Upper lobe of right lung (tissue), 1 donor: ENCODE results near the gene CPB2. TPM values are rescaled to one million over a fixed set of nuclear protein-coding genes. Genes with fewer than 3 reads are reported as not detected.

Source experiments
- ATAC-seq: fragments of 200-7000 bp; cut with Tn5 transposase; one replicate; pipeline ENCODE4 v1.9.1; 2020; ENCODE audit warnings: mild to moderate bottlenecking, moderate library complexity
- DNase-seq: peaks from one replicate; pipeline ENCODE4 v3.0.0-alpha.2; 2020
- H3K27ac ChIP-seq: fragments of 200-600 bp; one replicate; pipeline ENCODE4 v1.8.0; 2022
- H3K27me3 ChIP-seq: fragments of 200-600 bp; one replicate; pipeline ENCODE4 v1.8.0; 2022; ENCODE audit warnings: mild to moderate bottlenecking
- H3K36me3 ChIP-seq: fragments of 200-600 bp; one replicate; pipeline ENCODE4 v1.8.0; 2022
- H3K4me1 ChIP-seq: fragments of 200-600 bp; one replicate; pipeline ENCODE4 v1.8.0; 2022
- H3K4me3 ChIP-seq: fragments of 200-600 bp; one replicate; pipeline ENCODE4 v1.8.0; 2022; ENCODE audit warnings: mild to moderate bottlenecking
- H3K9me3 ChIP-seq: fragments of 200-600 bp; one replicate; pipeline ENCODE4 v1.8.0; 2022
- intact Hi-C: fragments of 100-400 bp; cut with DNase I; formaldehyde crosslinking; loops from one replicate; pipeline ENCODE4 v1.11.0; 2022
- total RNA-seq: library from RNA; stranded (reverse); fragmentation: NEBNext Ultra II Directional; extraction: Animal tissue kit (Norgen Biotek cat#: 25700); gene quantifications from one replicate; pipeline ENCODE4 v1.2.1, GENCODE V29; 2021
- TF ChIP-seq, protein P1 (sequence below): fragments of 200-600 bp; IDR thresholded peaks from one replicate; pipeline ENCODE4 v1.8.0; 2022; ENCODE audit warnings: antibody characterized with exemption
- donor health status: DM: no; HTN: yes; CAD: no; lungs with severe emphysema.

The CPB2 gene
- total RNA-seq, 1 donor from 2014 or later, result 74.4 TPM

DNA sequence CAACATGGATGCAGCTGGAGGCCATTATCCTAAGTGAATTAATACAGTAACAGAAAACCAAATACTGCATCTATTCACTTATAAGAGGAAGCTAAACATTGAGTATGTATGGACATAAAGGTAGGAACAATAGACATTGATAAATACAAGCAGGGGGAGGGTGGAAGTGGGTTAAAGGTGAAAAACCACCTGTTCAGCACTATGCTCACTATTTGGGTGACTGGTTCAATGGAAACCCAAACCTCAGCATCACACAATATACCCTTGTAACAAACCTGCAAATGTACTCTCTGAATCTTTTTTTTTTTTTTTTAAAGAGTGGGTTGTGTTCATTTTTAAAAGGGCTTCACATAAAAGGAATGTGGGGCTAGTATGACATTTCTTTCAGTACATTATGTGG, 26.9 kb upstream of the CPB2 start:
- intact Hi-C loops, result no loop called here
- ATAC-seq, result no peak
- TF ChIP-seq, protein P1, sequence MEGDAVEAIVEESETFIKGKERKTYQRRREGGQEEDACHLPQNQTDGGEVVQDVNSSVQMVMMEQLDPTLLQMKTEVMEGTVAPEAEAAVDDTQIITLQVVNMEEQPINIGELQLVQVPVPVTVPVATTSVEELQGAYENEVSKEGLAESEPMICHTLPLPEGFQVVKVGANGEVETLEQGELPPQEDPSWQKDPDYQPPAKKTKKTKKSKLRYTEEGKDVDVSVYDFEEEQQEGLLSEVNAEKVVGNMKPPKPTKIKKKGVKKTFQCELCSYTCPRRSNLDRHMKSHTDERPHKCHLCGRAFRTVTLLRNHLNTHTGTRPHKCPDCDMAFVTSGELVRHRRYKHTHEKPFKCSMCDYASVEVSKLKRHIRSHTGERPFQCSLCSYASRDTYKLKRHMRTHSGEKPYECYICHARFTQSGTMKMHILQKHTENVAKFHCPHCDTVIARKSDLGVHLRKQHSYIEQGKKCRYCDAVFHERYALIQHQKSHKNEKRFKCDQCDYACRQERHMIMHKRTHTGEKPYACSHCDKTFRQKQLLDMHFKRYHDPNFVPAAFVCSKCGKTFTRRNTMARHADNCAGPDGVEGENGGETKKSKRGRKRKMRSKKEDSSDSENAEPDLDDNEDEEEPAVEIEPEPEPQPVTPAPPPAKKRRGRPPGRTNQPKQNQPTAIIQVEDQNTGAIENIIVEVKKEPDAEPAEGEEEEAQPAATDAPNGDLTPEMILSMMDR, result no peak
- Histone ChIP-seq H3K27ac (no peak overlapping the region), H3K27me3 (no peaks in the 10 kb centered on the region), H3K36me3 (peaks cover 28% of the 10 kb centered on the region), H3K4me1 (no peaks in the 10 kb centered on the region), H3K9me3 (no peaks in the 10 kb centered on the region), H3K4me3 (no peak overlapping the region)
- DNase-seq, result no peak

DNA sequence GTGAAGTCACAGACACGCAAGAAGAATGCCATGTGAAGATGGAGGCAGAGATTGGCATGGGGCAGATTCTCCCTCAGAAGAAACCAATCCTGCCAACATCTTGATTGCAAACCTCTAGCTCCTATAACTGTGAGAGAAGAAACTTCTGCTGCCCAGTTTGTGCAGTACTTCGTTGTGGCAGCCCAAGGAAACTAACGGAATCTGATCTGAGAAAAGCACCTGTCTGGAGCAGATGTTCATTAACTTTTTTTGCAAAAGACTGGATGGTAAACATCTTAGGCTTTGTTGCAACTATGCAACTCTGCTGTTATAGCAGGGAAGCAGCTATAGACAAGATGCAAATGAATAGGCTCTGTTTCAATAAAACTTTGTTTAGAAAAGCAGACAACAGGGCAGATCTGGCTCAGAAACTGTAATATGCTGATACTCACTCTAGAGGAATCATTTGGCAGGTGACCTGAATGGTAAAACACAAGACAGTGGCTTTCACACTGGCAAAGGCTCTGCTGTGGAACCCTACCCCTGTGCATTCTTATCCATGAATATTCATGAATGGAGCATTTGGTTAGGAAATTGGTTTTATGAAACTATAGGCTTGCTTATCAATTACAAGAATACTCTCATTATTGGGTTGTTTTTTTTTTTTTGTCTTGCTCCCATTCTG, 25.3 kb upstream of the CPB2 start:
- H3K36me3 ChIP-seq, result peaks cover 28% of the 10 kb centered on the region
- no peaks in the 10 kb centered on the region for H3K27me3 ChIP-seq
- no peak overlapping the region for H3K4me3 ChIP-seq
- no peak overlapping the region for H3K27ac ChIP-seq
- H3K9me3 ChIP-seq, result no peaks in the 10 kb centered on the region
- no peak for ATAC-seq
- intact Hi-C loops, result no loop called here
- peaks cover 5% of the 10 kb centered on the region for H3K4me1 ChIP-seq
- TF ChIP-seq, protein P1, result no peak
- DNase-seq, result no peak

- no peak for DNase-seq
- Histone ChIP-seq H3K36me3 (peaks cover 24% of the 10 kb centered on the region), H3K27me3 (no peaks in the 10 kb centered on the region), H3K4me3 (no peak overlapping the region), H3K9me3 (no peaks in the 10 kb centered on the region), H3K4me1 (peaks cover 5% of the 10 kb centered on the region), H3K27ac (no peak overlapping the region)
- no peak for ATAC-seq
- TF ChIP-seq, protein P1, result no peak
- intact Hi-C loops, result no loop called here
Observed at GRCh38 chr13:46129124-46129523, 24.3 kb upstream of the CPB2 start.

- no peak overlapping the region for H3K27ac ChIP-seq
- intact Hi-C loops, result no loop called here
- peaks cover 5% of the 10 kb centered on the region for H3K4me1 ChIP-seq
- TF ChIP-seq, protein P1, result no peak
- no peak overlapping the region for H3K4me3 ChIP-seq
- DNase-seq, result no peak
- ATAC-seq, result no peak
- no peaks in the 10 kb centered on the region for H3K27me3 ChIP-seq
- peaks cover 14% of the 10 kb centered on the region for H3K36me3 ChIP-seq
- H3K9me3 ChIP-seq, result no peaks in the 10 kb centered on the region
Observed at GRCh38 chr13:46127358-46128023, 22.7 kb upstream of the CPB2 start.

- peak; percentile 83 for DNase-seq
- intact Hi-C loops, result no loop called here
- TF ChIP-seq, protein P1, result peak; percentile 74
- Histone ChIP-seq H3K27ac (no peak overlapping the region), H3K9me3 (no peaks in the 10 kb centered on the region), H3K4me3 (no peak overlapping the region), H3K27me3 (no peaks in the 10 kb centered on the region), H3K4me1 (peaks cover 5% of the 10 kb centered on the region), H3K36me3 (peaks cover 14% of the 10 kb centered on the region)
- peak; percentile 95 for ATAC-seq
Observed at GRCh38 chr13:46126552-46127357, 21.9 kb upstream of the CPB2 start.
